NCI-H146 treated with DMSO at 0.1 percent for 48 hours (cell line): ENCODE measurements around the gene HCST.
"Not testable (repeated sequence)": the region's sequence is repeated elsewhere in the genome, so short reads cannot be mapped to it uniquely, and the experiment has no call there.

ENCODE experiments used
- DNase-seq: peaks from one replicate; lab custom pipeline; 2025; ENCODE audit not compliant: unreplicated experiment; lab: John Stamatoyannopoulos, UW

The HCST gene

GRCh38 chr19:35903550-35904179 is 1.3 kb downstream of the HCST start:
- DNase-seq, result peak; percentile 72

DNA sequence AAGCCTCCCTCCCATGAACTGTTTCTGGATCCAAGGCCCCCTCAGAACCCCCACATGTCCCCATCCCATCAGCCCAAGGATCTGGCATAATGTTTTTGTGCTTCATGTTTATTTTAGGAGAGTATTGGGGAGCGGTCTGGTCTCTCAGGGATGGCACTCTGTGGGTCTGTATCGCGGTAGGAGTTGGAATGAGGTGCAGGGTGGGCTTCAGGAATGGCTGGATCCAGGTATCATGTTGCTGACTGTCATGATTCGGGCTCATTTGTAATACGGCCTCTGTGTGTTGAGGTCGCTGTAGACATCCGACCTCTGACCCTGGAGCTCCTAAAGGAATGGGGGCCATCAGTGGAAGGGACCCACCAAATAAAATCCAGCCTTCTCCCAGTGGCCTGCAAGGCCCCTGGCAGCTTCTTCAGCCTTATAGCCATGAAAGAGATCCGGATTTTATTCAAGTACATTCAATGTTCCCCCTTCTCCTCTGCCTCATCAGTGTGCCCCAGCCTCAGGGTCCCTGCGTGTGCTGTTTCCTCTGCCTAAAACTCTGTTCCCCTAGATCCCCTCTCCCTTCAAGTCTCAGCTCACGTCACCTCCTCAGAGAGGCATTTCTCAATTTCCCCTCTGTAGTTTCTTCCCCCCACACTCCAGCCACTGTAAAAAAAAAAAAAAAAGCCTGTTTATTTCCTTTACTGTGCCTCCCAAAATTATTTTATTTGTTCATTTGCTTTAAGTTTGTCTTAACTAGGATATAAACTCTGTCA is 2.2 kb downstream of the HCST start:
- DNase-seq, result no peak

DNA sequence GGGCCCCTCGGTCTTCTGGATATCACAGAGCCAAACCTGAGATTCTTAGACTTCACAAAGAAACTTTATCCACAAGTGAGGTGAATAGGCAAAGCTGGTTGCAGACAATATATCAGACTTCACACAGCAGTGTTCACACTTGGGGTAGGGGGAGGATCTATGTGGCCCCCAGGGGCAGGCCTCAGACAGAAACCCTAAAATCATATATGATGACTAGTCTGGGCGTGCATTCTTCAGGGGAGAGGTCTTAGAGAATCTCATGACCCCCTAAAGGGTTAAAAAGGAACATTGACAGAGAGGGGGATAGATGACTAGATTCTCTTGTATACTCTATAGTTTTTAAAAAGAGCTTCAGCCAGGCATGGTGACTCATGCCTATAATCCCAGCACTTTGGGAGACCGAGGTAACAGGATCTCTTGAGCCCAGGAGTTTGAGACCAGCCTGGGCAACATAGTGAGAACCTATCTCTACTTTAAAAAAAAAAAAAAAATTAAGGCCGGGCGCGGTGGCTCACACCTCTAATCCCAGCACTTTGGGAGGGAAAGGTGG is 2.9 kb downstream of the HCST start:
- DNase-seq, result no peak

DNA sequence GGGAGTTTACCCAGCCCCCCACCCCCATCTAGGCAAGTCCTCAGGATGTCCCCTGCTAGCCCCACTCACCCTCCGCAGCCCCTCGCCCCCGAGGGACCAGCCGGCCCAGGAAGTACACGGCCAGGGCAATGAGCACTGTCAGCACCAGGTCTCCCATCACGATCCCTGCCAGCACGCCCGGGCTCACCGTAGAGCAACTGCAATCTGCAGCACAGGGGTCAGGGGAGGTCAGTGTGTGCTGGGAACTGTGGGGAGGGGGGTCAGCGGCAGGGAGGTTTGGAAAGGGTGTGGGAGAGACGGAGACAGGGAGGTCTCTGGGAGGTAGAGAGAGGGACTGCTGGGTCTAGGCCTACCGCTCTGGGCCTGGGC is 5.0 kb downstream of the HCST start:
- DNase-seq, result no peak

GRCh38 chr19:35908010-35908441 is 5.7 kb downstream of the HCST start, which contains the start of gene TYROBP:
TYROBP (minus strand) TSS chr19:35908295; CDS start chr19:35908228, 67 bp downstream.
- no peak for DNase-seq

GRCh38 chr19:35908973-35909683 is 6.8 kb downstream of the HCST start:
- no peak for DNase-seq

DNA sequence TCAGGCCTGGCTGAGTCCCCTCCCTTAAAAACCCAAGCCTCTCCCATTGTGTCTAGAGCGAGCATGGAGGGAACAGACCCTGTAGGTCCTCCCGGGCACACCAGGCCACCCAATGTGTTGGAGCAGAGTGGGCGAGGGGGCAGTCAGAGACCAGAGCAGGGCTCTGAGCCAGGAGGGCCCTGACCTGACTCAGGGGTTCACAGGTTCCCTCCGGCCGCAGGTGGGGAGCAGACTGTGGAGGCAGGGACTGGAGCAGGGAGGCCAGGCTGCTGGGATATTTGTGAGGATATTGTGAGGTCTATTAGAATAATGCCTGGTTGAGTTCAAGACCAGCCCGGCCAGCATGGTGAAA is 7.3 kb downstream of the HCST start:
- DNase-seq, result no peak

GRCh38 chr19:35910355-35910754 is 8.0 kb downstream of the HCST start:
- DNase-seq, result not testable (repeated sequence)

GRCh38 chr19:35911173-35911572 is 8.8 kb downstream of the HCST start:
- no peak for DNase-seq

- DNase-seq, result no peak
Measured at GRCh38 chr19:35911790-35912189, 9.5 kb downstream of the HCST start.

DNA sequence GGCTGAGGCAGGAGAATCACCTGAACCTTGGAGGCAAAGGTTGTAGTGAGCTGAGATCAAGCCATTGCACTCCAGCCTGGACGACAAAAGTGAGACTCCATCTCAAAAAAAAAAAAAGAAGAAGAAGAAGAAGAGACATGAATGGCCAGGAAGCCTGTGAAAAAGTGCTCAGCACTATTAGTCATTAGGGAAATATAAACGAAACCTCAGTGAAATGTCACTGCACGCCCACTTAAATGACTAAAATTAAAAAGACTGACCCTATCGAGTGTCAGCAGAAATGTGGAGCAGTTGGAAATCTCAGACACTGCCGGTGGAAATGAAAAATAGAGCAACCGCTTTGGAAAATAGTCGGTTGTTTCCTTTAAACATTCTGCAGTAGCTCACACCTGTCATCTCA is 11.3 kb downstream of the HCST start:
- DNase-seq, result no peak

DNA sequence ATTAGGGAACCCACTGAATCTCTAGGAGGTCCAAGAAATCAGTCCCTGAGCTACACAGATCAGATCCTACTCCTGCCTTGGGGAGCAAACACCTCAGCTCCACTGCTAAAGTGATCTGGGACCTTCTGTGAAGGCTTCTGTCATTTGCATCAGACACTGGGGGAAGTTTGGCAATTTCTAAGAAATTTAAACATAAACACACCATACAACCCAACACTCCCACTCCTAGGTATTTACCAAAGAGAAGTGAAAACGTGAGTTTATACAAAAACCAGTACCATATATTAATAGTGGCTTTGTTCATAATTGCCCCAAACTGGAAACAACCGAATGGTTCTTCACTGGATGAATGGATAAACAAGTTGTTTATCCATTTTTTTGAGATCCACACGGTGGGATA is 13.1 kb downstream of the HCST start:
- DNase-seq, result no peak

- DNase-seq, result no peak
Measured at GRCh38 chr19:35919306-35919705, 17.0 kb downstream of the HCST start.

GRCh38 chr19:35921012-35921411 is 18.7 kb downstream of the HCST start:
- no peak for DNase-seq

DNA sequence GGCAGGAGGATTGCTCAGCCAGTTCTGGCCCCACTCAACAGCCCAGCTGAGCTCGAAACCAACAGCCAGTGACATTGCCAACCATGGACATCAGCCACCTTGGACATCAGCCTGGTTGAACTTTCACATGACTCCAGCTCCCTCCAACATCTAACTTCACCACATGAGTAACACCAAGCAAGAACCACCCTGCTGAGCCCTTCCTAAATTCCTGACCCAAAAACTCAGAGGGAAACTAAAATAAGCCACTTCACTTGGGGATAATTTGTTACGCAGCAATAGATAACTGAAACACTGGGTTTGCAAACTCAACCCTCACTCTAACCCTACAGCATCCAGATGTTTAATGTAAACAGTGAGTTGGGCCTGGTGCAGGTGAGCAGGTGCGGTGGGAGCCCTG is 23.2 kb downstream of the HCST start:
- no peak for DNase-seq

DNA sequence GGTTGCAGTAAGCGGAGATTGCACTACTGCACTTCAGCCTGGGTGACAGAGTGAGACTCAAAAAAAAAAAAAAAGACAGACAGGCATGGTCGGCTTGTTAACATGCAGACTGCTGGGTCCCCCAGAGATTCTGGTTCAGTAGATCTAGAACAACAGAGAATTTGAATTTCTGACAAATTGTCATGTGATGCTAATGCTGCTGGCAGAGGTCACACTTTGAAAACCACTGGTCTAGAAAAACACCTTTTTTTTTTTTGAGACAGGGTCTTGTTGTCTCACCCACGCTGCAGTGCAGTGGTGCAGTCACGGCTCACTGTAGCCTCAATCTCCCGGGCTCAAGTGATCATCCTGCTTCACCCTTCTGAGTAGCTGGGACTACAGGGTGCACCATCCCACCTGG is 26.2 kb downstream of the HCST start:
- DNase-seq, result no peak

DNA sequence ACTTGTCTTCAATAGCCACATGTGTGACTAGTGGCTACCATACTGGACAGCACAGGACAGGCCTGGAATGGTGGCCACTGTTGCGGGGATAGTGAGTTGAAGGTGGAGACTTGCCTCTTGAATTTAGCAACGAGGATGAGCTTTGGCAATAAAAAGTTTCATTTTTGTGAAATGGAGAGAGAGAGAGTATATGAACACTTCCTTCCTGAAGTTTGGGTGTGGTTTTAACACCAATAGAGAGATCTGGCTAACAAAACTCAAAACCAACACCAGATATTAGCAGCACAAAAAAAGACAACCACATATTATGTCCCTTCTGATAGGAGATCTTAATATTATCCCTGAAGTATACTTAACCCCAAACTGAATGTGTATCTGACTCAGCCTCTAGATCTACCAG is 27.5 kb downstream of the HCST start:
- no peak for DNase-seq

GRCh38 chr19:35931161-35931873 is 29.0 kb downstream of the HCST start:
- DNase-seq, result peak; percentile 99

DNA sequence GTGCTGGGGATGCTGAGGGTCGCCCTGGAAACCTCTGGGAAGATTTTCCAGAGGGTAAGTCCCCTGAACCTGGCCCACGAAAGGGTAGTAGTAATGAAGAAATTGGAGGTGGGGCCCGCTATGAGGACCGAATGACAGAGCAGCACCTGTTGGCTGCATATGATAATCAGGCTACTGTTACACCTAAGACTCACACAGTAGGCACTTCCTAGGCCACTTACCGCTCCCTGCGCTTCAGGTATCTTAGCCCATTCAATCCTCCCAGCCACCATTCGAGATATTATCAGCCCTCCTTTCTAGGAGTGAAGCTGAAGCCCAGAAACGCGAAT is 29.5 kb downstream of the HCST start:
- no peak for DNase-seq

DNA sequence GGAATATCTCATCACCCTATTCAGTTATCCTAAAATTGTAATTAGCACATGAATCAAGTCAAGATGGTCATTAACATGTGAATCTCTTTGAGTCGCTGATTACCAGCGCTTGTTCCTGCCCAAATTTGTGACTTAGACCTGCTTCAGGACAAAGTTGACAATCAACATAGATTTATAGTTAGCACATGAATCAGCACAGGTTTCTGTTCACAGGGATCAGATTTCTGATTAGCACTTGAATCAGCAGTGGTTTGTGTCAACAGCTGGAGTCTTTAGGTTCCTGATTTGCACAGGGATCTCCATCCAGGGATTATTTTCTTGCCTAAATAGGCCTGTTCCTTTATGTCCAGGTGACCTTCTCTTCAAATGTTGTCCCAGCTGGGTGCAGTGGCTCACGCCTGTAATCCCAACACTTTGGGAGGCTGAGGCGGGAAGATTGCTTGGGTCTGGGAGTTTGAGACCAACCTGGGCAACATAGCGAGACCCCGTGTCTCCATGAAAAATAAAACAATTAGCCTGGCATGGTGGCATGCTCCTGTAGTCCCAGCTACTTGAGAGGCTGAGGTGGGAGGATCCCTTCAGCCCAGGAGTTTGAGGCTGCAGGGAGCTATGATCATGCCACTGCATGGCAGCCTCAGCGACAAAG is 30.1 kb downstream of the HCST start:
- DNase-seq, result no peak
